ENCODE data around the gene HOXD12.

Gene HOXD12

DNA sequence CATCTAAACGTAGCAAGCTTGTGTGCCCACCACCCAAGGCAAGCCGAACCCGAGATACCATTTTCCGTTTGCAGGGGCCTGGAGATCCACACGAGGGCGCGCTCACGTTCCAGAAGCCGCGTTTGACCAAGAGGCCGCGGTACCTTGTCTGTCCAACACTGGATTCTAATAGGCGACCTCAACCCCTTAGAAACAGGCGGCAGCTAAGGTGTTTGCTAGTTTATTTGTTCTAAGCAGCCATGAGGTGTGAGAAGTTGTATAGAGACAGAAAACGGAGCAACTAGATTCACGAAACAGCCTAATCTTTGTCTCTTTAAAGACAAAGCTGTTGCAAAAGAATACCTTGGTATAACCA, 11.7 kb downstream of the HOXD12 start:
- TF ChIP-seq, protein P1, sequence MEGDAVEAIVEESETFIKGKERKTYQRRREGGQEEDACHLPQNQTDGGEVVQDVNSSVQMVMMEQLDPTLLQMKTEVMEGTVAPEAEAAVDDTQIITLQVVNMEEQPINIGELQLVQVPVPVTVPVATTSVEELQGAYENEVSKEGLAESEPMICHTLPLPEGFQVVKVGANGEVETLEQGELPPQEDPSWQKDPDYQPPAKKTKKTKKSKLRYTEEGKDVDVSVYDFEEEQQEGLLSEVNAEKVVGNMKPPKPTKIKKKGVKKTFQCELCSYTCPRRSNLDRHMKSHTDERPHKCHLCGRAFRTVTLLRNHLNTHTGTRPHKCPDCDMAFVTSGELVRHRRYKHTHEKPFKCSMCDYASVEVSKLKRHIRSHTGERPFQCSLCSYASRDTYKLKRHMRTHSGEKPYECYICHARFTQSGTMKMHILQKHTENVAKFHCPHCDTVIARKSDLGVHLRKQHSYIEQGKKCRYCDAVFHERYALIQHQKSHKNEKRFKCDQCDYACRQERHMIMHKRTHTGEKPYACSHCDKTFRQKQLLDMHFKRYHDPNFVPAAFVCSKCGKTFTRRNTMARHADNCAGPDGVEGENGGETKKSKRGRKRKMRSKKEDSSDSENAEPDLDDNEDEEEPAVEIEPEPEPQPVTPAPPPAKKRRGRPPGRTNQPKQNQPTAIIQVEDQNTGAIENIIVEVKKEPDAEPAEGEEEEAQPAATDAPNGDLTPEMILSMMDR (conservative IDR thresholded peaks at IDR 0.05) = peak; percentile 94
- no peak overlapping the region for H3K27ac ChIP-seq

- H3K27ac ChIP-seq = no peak overlapping the region
- TF ChIP-seq, protein P1 (conservative IDR thresholded peaks at IDR 0.05) = no peak
Measured at GRCh38 chr2:176111846-176112374, 12.3 kb downstream of the HOXD12 start.

GRCh38 chr2:176112375-176113302, 13.0 kb downstream of the HOXD12 start:
- TF ChIP-seq, protein P1 (conservative IDR thresholded peaks at IDR 0.05) = no peak
- H3K27ac ChIP-seq = no peak overlapping the region

DNA sequence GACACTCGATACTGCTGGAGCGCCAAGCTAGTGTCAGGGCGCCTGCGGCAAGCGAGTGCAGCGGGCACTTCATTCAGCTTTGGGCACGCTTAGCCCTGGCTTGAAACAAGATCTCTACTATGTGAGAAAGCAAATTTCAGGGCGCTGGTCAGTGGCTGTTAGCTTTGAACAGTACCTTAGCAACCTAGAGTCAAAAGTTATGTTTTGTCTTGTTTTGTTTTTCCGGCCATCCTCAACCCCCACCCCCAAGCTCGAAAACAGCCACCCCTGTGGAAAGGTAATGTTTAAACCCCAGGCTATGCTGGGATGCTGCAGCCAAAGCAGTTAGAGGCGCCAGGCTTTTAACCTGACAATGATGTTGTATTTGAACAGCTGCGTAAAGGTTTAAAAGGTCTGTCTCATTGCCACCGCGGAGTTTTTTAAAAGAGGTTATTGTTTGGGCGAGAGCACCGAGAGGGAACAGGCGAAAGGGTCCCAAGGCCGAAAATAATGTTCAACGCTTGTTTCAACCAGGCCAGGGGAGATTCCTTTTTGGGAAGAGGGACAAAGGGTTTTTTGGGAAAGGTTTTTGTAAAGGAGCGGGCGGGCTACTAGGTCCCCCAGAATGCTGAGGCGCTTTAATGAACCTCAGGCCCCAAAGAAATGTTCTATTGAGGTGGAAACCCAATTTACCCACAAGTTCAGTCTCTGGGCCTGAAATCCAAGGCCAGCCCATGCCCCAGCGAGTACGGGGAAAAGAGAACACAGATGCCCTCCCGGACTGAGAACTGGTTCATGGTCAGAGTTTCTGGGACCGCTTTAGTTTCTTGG, 14.7 kb downstream of the HOXD12 start:
- no peak overlapping the region for H3K27ac ChIP-seq
- TF ChIP-seq, protein P1 (conservative IDR thresholded peaks at IDR 0.05) = no peak

GRCh38 chr2:176114930-176115625, 15.5 kb downstream of the HOXD12 start:
- H3K27ac ChIP-seq = no peak overlapping the region
- TF ChIP-seq, protein P1 (conservative IDR thresholded peaks at IDR 0.05) = no peak

DNA sequence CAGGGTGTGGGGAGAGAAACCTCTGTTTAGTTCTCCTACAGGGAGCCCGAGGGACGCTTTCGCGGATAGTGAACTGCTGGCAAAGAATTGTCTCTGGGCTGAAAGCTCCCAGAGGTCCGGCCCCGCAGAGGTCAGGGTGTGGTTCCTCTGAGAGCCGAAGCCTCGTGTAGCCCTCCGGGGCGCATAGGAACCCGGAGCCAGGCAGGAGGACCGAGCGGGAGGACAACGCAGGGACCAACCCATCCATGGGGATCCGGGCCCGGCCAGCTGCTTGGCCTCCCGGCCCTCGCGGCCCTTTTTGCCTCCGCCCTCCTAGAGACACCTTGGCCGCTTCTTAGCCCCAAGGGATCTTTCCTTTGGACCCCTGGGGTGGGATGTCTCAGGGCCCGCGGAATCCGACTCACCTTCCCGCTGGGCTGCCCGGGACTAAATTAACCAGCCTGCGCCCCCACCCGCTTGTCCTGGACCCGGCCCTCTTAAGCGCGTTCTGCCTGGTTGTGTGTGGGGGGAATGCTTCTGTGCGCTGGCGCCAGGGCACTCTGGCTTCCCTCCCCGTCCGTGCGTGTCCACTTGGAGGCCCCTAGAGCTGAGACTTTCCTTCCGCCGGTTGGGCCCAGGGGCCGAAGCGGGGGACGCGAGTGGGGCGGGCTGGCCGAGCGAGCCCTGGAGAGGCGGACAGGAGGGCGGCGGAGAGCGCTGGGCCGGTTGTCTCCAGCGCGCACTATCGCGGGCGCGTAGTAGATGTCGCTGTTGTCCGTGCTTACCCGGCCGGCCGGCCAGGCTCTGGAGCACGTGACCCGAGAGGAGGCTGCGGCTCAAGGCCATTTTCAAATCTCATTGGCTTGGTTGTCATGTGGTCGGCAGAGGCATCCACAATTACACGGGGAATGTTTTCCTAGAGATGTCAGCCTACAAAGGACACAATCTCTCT, 16.6 kb downstream of the HOXD12 start, which contains the start of gene HOXD10:
TSS of gene HOXD10 (plus strand) at position 896 of the 931 bp plus-strand sequence. CDS start 56 bp downstream, outside the sequence.
- TF ChIP-seq, protein P1 (conservative IDR thresholded peaks at IDR 0.05) = no peak
- H3K27ac ChIP-seq = no peak within 1 kb of the TSS
